Activated naive CD4-positive, alpha-beta T cell treated with anti-CD3 and anti-CD28 coated beads, Interleukin-2, amount 50 U/mL, for 24 hours (primary cell): ENCODE data around the gene SYT6.

ENCODE experiments used
- H3K27ac Mint-ChIP-seq: one replicate; pipeline ENCODE4 v1.8.0; 2021; ENCODE audit warnings: mild to moderate bottlenecking, mixed read lengths
- H3K27me3 Mint-ChIP-seq: one replicate; pipeline ENCODE4 v1.8.0; 2021; ENCODE audit warnings: mixed read lengths
- H3K36me3 Mint-ChIP-seq: one replicate; pipeline ENCODE4 v1.8.0; 2021; ENCODE audit warnings: mixed read lengths
- H3K4me1 Mint-ChIP-seq: one replicate; pipeline ENCODE4 v1.8.0; 2021; ENCODE audit warnings: mixed read lengths
- H3K4me3 Mint-ChIP-seq: one replicate; pipeline ENCODE4 v1.8.0; 2021; ENCODE audit warnings: mild to moderate bottlenecking, mixed read lengths
- H3K9me3 Mint-ChIP-seq: one replicate; pipeline ENCODE4 v1.8.0; 2021; ENCODE audit warnings: mixed read lengths

SYT6 gene, protein sequence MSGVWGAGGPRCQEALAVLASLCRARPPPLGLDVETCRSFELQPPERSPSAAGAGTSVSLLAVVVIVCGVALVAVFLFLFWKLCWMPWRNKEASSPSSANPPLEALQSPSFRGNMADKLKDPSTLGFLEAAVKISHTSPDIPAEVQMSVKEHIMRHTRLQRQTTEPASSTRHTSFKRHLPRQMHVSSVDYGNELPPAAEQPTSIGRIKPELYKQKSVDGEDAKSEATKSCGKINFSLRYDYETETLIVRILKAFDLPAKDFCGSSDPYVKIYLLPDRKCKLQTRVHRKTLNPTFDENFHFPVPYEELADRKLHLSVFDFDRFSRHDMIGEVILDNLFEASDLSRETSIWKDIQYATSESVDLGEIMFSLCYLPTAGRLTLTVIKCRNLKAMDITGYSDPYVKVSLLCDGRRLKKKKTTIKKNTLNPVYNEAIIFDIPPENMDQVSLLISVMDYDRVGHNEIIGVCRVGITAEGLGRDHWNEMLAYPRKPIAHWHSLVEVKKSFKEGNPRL

DNA sequence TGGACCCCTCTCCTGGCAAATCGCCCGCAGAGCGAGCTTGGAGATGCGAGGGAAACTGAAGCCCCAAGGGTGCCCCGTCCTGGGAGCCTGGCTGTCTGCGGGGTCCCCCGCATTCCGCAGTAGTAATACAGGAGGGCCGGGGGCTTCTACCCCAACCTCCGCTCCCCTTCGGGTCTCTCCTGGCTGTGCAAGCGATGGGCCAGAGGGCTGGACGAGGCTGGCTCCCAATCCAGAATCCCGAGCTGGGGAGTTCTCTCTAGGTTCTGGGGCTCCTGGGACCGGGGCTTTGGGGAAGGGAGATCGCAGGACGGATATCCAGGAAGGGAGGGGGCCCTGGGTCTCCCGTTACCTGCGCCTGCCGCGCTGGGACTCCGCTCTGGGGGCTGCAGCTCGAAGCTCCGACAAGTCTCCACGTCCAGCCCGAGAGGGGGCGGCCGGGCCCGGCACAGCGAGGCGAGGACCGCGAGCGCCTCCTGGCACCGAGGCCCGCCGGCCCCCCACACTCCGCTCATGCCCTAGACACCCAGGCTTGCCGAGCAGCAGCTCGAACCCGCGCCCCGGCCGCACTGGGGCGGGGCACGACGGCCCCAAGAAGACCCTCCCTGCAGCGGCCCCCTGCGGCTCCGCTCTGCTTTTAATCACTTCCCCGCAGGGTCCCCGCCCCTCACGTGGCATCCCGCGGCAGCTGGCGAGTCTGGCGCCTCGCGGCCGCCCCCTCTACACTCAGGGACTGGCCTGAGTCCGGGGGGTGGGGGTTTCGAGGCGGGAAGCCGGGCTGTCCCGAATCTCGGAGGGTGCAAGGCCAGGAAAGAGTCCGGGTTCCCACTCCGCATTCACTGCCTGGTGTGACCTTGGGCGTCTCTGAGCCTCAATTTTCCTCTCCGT lies at the start of gene SYT6:
SYT6 (minus strand) TSS at position 609 of the 885 bp plus-strand sequence; CDS start at position 512, 97 bp downstream.
- H3K27me3 Mint-ChIP-seq, result peaks cover 48% of the 10 kb centered on the region
- no peak within 1 kb of the TSS for H3K27ac Mint-ChIP-seq
- peaks cover 10% of the 10 kb centered on the region for H3K4me1 Mint-ChIP-seq
- no peaks in the 10 kb centered on the region for H3K36me3 Mint-ChIP-seq
- H3K9me3 Mint-ChIP-seq, result no peaks in the 10 kb centered on the region
- peak within 1 kb of the TSS; percentile 70 for H3K4me3 Mint-ChIP-seq

DNA sequence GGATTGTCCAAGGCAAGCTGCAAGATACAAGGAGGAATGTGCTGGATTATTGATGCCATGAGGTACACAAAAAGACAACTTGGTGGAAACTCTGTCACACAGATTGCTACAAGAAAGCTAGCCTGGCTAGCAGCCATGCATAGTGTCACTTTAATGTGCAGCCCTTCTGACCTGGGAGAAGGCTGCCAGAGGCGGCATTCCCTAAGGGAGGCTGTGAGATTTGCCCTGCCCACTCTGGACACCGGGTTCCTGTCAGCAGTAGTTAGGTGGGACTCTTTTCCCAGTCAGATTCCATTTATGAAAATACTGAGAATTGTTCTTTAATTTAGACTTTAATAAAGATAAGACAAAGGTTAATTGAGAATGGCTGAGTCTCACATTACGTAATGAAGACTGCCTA lies 47.8 kb upstream of the SYT6 start:
- H3K36me3 Mint-ChIP-seq, result no peaks in the 10 kb centered on the region
- no peak overlapping the region for H3K27ac Mint-ChIP-seq
- no peaks in the 10 kb centered on the region for H3K4me1 Mint-ChIP-seq
- no peaks in the 10 kb centered on the region for H3K9me3 Mint-ChIP-seq
- no peak overlapping the region for H3K4me3 Mint-ChIP-seq
- H3K27me3 Mint-ChIP-seq, result peaks cover 9% of the 10 kb centered on the region

DNA sequence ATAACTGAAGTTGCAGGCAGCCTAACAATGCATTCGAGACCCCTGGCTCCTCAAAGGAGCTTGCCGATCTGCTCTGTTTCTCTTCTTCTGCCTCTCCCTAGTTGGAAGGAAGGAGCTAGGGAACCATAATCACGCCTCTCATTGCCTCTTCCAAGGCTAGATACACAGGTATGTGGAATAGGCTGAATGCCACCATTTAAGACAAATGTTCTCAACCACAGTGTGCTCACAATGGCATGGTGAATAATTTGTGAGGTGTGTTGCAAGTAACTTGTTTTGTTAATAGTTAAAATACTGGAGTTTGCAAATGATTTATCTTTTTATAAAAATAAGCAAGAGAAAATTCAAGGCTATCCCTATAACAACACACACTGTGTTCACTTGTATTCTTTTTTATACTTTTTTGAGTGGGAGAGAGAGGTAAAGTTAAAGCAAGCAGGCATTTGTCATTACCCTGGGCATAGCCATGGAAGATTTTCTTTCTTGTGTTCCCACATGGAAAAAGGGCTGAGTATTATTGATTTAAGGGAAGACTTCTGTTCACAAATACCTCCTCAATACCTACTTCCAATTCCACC lies 45.4 kb upstream of the SYT6 start:
- Mint-ChIP-seq H3K27me3 (peaks cover 20% of the 10 kb centered on the region), H3K9me3 (no peaks in the 10 kb centered on the region), H3K36me3 (no peaks in the 10 kb centered on the region), H3K4me3 (no peak overlapping the region), H3K4me1 (peaks cover 3% of the 10 kb centered on the region), H3K27ac (no peak overlapping the region)

DNA sequence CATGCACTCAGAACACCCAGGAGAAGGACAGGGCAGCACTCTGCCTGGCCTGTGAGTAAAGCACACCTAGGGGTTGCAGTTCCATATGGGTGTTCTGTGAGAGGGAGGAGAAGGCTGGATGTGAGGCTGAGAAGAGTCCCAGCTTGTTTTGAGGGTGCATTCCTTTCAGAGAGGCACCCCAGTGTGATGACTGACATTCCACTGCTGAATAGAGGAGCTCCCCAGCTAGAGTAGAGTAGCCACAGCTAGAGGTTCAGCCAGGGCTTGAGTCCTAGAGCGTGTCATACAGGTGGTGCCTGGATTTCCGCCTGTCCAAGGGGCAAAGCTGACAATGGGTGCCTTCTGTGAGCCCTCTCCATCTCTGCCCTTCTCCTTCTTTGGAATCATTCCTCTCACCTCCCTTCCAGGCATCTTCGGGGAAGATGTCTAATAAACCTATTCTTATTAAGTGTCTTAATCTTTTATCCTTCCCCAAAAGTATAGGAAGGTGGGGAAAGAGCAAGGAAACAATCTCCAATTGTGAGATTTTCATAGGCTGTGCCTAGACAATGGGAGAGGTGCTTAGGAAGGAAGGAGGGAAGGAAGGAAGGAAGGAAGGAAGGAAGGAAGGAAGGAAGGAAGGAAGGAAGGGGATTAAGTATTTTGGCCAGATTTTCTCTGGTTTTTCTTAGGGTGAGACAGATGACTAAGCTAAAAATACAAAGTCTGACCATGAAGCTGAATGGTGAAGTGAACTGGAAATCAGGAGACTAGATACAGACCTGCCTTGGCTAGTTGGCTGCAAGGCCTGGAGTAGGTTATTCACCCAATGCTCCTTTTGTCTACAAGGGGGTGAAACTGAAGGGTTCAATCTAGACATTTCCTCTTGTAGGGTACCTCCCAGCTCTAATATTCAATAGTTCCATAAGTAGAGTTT lies 43.6 kb upstream of the SYT6 start:
- H3K4me3 Mint-ChIP-seq, result no peak overlapping the region
- H3K4me1 Mint-ChIP-seq, result peaks cover 3% of the 10 kb centered on the region
- H3K27ac Mint-ChIP-seq, result no peak overlapping the region
- H3K36me3 Mint-ChIP-seq, result no peaks in the 10 kb centered on the region
- no peaks in the 10 kb centered on the region for H3K9me3 Mint-ChIP-seq
- peaks cover 24% of the 10 kb centered on the region for H3K27me3 Mint-ChIP-seq

DNA sequence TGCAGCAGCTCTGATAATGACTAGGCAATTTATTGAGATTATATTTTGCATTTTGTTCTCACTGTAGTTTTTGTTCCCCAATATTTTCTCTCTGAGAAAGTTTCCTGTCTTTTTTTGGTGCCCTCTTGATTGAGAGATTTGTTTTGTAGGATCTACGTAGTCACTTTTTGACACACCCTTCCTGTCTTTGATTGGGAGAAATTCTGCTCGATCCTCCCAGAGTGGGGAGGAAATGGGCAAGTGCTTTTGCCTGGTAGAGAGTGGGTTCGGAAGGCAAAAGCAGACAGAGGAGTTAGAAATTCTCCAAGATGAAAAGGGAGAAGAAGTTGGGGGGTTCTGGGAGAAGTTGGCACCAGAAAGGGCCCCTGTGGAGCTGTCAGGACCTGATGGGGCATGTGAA lies 42.1 kb upstream of the SYT6 start:
- Mint-ChIP-seq H3K9me3 (no peaks in the 10 kb centered on the region), H3K27ac (no peak overlapping the region), H3K27me3 (peaks cover 24% of the 10 kb centered on the region), H3K4me3 (no peak overlapping the region), H3K36me3 (no peaks in the 10 kb centered on the region), H3K4me1 (peaks cover 3% of the 10 kb centered on the region)

DNA sequence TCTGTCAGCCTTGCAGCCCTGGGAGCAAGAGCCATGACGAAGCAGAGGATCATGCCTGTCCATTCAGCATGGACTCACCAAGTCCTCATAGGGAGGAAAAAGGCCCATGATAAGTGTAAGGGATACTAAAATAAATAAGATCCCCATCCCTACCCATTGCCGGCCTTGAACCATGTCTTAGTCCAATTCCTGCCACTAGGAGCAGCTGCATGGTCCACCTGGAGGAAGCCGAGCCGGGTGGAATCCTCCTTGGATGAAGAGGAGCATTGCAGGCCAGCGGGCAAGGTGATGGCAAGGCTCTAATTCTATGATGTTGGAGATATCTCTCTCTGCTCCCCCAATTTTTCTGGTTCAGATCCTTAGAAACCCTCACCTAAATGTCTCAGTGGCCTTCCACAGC lies 38.7 kb upstream of the SYT6 start:
- H3K36me3 Mint-ChIP-seq, result no peaks in the 10 kb centered on the region
- H3K27me3 Mint-ChIP-seq, result peaks cover 19% of the 10 kb centered on the region
- H3K4me1 Mint-ChIP-seq, result peaks cover 3% of the 10 kb centered on the region
- no peak overlapping the region for H3K4me3 Mint-ChIP-seq
- H3K27ac Mint-ChIP-seq, result peak overlapping the region; percentile 56
- no peaks in the 10 kb centered on the region for H3K9me3 Mint-ChIP-seq

DNA sequence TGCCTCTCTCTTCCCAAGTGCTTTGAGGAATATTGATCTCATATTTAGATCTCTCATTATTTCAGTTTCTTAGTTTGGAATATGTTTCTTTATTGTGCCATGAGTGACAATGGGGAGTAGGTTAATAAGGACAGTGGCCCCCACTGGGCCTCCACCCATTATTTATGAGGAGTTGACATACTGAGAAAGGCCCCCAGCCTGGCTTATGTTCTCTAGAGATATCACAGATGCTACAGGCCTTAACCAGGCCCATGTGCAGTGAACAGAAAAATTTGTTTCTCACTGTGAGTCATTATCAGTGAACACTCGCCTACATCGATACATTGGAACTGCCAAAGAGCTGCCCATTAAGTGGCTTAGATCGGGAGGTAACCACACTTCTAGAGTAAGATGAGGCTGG lies 35.7 kb upstream of the SYT6 start:
- Mint-ChIP-seq H3K4me1 (no peaks in the 10 kb centered on the region), H3K9me3 (no peaks in the 10 kb centered on the region), H3K27me3 (peaks cover 6% of the 10 kb centered on the region), H3K4me3 (no peak overlapping the region), H3K27ac (no peak overlapping the region), H3K36me3 (no peaks in the 10 kb centered on the region)

DNA sequence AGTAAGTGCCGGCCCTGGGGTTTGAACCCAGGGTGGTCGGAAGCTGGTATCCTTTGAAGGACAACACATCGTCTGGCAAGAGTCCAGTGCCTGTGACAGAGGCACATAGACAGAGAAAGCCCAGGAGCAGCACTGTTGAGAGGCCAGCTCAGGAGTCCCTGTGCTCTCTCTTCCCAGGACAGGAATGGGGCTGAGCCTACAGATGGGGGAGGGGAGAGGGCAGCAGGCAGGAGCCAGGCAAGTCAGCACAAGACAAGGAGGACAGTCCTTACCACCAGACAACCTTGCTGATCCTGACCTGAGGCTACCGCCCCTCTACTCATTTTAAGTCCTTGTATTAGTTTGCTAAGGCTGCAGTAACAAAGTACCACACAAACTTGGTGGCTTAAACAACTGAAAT lies 27.7 kb upstream of the SYT6 start:
- Mint-ChIP-seq H3K27ac (no peak overlapping the region), H3K9me3 (no peaks in the 10 kb centered on the region), H3K36me3 (no peaks in the 10 kb centered on the region), H3K27me3 (peaks cover 1% of the 10 kb centered on the region), H3K4me3 (no peak overlapping the region), H3K4me1 (no peaks in the 10 kb centered on the region)

DNA sequence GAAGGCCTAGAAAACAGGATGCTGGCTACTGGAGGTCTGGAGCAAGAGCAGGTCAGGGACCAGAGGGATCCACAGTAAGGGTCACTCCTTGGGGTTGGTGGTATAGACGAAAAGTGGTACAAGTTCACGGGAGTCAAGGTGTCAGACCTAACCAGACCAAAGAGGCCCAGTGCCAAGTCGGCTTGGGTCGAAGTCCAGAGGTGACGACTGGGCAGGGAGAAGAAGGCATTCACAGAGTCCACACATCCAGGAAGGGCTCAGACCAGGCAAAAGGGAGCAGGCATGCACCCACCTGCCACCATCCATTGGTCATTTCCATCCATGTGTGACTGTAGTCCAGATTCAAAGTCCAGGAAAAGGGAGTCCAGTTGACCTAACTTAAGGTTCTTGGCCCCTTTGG lies 27.1 kb upstream of the SYT6 start:
- Mint-ChIP-seq H3K27ac (no peak overlapping the region), H3K27me3 (peaks cover 1% of the 10 kb centered on the region), H3K9me3 (no peaks in the 10 kb centered on the region), H3K4me1 (no peaks in the 10 kb centered on the region), H3K4me3 (no peak overlapping the region), H3K36me3 (no peaks in the 10 kb centered on the region)

DNA sequence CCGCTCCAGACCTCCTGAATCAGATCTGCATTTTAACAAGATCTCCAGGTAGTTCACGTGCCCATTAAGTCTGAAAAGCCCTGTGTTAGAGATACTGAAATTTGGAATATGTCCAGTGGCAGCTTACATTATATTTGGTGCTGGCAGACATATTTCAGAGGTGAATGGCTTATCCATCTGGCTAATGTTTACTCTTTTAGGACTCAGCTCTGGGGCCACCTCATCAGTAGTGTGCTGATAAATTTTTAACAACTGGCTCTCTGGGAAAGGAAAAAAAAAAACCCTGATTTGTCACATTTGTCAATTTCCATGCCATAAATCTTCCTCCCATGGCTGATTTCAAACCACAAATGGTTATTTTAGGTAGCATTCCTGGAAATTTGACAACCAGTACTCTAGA lies 25.3 kb upstream of the SYT6 start:
- Mint-ChIP-seq H3K4me3 (no peak overlapping the region), H3K27me3 (peaks cover 1% of the 10 kb centered on the region), H3K4me1 (no peaks in the 10 kb centered on the region), H3K36me3 (no peaks in the 10 kb centered on the region), H3K9me3 (no peaks in the 10 kb centered on the region), H3K27ac (no peak overlapping the region)

DNA sequence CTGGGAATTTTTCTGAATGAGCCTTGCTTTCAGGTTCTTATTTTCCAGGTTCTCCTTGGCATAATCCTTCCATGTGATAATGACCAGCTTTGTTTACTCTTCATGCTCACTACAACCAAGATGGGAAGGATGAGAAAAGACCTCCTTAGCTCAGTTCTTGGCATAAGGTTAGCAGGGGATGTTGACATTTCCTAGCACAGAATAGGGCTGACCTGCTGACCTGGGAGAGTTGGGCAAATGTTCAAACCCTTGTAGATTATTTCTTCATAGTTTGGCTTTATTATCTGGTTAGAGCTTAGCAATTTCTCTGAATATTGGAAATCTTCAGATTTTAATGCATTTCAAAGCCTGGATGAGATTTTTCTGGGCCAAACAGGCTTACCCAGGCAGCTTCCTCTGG lies 23.6 kb upstream of the SYT6 start:
- Mint-ChIP-seq H3K36me3 (no peaks in the 10 kb centered on the region), H3K4me1 (no peaks in the 10 kb centered on the region), H3K27ac (no peak overlapping the region), H3K9me3 (no peaks in the 10 kb centered on the region), H3K4me3 (no peak overlapping the region), H3K27me3 (peaks cover 1% of the 10 kb centered on the region)

DNA sequence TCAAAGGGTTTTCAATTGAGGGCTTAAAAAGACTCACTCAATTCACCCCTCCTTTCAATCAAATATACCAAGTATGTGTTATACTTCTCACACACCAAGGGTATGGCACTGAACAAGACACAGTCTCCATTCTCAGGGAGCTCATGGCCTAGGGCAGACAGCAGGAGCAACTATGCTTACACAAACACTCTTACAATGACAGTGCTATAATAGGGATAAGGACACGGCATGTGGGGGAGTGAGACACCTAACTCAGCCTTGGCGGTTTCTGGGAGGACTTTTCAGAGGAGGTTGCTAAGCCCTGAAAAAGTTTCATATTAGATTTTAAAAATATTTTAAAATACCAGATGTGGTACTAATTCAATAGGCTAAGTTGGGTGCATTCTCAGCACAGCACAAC lies 22.7 kb upstream of the SYT6 start:
- H3K27me3 Mint-ChIP-seq, result peaks cover 1% of the 10 kb centered on the region
- no peaks in the 10 kb centered on the region for H3K9me3 Mint-ChIP-seq
- no peaks in the 10 kb centered on the region for H3K4me1 Mint-ChIP-seq
- no peaks in the 10 kb centered on the region for H3K36me3 Mint-ChIP-seq
- H3K4me3 Mint-ChIP-seq, result no peak overlapping the region
- H3K27ac Mint-ChIP-seq, result no peak overlapping the region

DNA sequence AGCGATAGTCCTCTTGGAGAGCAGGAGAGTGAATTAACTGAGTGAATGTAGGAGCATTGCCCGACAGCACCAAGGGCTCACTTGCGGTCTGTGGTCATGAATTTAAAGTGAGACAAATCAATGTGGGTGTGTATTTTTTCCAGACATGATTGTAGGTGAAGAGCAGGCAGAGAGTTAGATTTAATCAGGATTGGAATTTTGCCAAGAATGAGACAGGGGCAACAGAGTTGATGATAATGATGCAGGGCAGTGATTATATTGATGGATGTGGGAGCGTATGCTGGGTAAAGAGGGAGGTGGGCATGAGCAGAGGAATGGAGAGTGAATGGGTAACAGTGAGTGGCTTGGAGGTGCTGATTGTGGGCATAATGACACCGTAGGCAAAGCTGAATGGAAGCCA lies 20.0 kb upstream of the SYT6 start:
- Mint-ChIP-seq H3K9me3 (no peaks in the 10 kb centered on the region), H3K27me3 (no peaks in the 10 kb centered on the region), H3K4me1 (no peaks in the 10 kb centered on the region), H3K27ac (no peak overlapping the region), H3K36me3 (no peaks in the 10 kb centered on the region), H3K4me3 (no peak overlapping the region)

DNA sequence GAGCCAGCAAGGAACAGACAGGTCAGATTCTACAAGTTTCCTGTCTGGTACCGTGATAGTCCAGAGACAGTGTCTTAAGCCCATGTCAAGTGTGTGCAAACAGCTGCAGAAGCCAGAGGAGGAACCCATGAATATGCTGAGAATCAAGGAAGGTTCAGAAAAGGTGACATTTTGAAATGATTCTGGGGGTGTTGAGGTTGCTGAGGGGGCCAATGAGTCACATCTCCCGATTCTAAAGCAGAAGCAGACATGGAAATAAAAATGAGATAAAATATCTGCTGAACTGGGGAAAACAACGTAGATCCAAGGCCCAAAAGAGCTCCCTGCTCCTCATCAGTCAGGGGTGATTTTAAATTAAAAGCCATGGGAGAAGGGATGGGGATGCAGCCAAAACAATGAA lies 15.8 kb upstream of the SYT6 start:
- no peak overlapping the region for H3K4me3 Mint-ChIP-seq
- no peaks in the 10 kb centered on the region for H3K9me3 Mint-ChIP-seq
- no peaks in the 10 kb centered on the region for H3K27me3 Mint-ChIP-seq
- no peaks in the 10 kb centered on the region for H3K4me1 Mint-ChIP-seq
- H3K36me3 Mint-ChIP-seq, result no peaks in the 10 kb centered on the region
- H3K27ac Mint-ChIP-seq, result no peak overlapping the region

DNA sequence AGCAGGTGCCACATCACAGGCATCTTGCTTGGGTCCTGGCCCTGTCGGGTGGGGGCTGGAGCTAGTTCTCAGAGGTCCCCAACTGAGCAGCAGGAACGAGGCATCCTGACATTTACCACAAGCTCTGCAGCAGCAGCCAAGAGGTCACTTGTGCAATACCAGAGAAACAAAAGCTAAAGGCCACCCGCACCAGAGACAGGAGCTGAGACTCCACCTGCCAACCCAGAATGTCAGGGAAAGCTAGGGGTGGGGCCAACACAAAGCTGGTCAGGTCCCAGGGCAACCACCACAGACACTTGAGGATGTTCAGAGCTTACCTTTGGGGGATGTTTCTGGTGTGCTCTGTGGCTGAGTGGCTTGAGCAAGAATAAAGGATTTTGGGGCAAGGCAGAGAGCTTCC lies 13.6 kb upstream of the SYT6 start:
- peaks cover 2% of the 10 kb centered on the region for H3K27me3 Mint-ChIP-seq
- no peak overlapping the region for H3K27ac Mint-ChIP-seq
- H3K4me1 Mint-ChIP-seq, result no peaks in the 10 kb centered on the region
- no peak overlapping the region for H3K4me3 Mint-ChIP-seq
- no peaks in the 10 kb centered on the region for H3K9me3 Mint-ChIP-seq
- no peaks in the 10 kb centered on the region for H3K36me3 Mint-ChIP-seq
